Muscle of leg (tissue), 11 donors: ENCODE data around the gene SMAD1. TPM values are rescaled to one million over a fixed set of nuclear protein-coding genes. Genes with fewer than 3 reads are reported as not detected.

ENCODE experiments used
- DNase-seq: peaks from one replicate; pipeline ENCODE4 v3.0.0; 2013
- H3K27ac ChIP-seq: one replicate; pipeline ENCODE4 v1.5.1; 2013; ENCODE audit warnings: mild to moderate bottlenecking, low read length, control low read depth
- H3K27me3 ChIP-seq: one replicate; pipeline ENCODE4 v1.6.1; 2013; ENCODE audit warnings: low read length; ENCODE audit not compliant: control insufficient read depth, insufficient read depth
- H3K36me3 ChIP-seq: one replicate; pipeline ENCODE4 v1.6.1; 2013; ENCODE audit warnings: low read length; ENCODE audit not compliant: control insufficient read depth, insufficient read depth
- H3K4me1 ChIP-seq: one replicate; pipeline ENCODE4 v1.6.1; 2013; ENCODE audit warnings: low read length; ENCODE audit not compliant: control insufficient read depth, insufficient read depth
- H3K4me3 ChIP-seq: one replicate; pipeline ENCODE4 v1.5.1; 2013; ENCODE audit warnings: low read length, control low read depth
- H3K9me3 ChIP-seq: replicated peaks from 2 replicates; pipeline ENCODE4 v1.6.1; 2013; ENCODE audit warnings: low read depth, low read length; ENCODE audit not compliant: control insufficient read depth
- whole genome bisulfite sequencing: methylation state at CpG from one replicate; pipeline ENCODE4 v1.1.5; 2013; ENCODE audit warnings: missing lambda C conversion rate; ENCODE audit not compliant: insufficient coverage; 5-methylcytosine and 5-hydroxymethylcytosine counted together
- polyA plus RNA-seq, 8 donors: library from polyadenylated mRNA; unstranded; fragments of 120-200 nt; gene quantifications; one replicate each; pipeline versions ENCODE4 v1.2.1 to v1.2.3, GENCODE V29; 2013; ENCODE audit warnings: inconsistent platforms in 1 of 8, low replicate concordance in 1 of 8; ENCODE audit not compliant: insufficient read length in 8 of 8, insufficient read depth in 1 of 8
- total RNA-seq: library from RNA; stranded (reverse); fragments of 120-200 nt; gene quantifications from one replicate; pipeline ENCODE4 v1.2.4, GENCODE V29; 2013

Gene SMAD1
- total and polyA plus RNA-seq, 9 donors: 49.2 to 74.9 (median 62.8) TPM

GRCh38 chr4:145486603-145487002, 5.0 kb downstream of the SMAD1 start:
- Histone ChIP-seq H3K4me3 (no peak overlapping the region), H3K36me3 (no peaks in the 10 kb centered on the region), H3K27ac (no peak overlapping the region), H3K27me3 (no peaks in the 10 kb centered on the region), H3K9me3 (no peaks in the 10 kb centered on the region), H3K4me1 (peaks cover 2% of the 10 kb centered on the region)
- DNase-seq: no peak
- no CpG with 5 or more reads among the region's 3 CpGs for WGBS

GRCh38 chr4:145487631-145488030, 6.0 kb downstream of the SMAD1 start:
- Histone ChIP-seq H3K27ac (peak overlapping the region; percentile 39), H3K4me1 (peaks cover 6% of the 10 kb centered on the region), H3K9me3 (no peaks in the 10 kb centered on the region), H3K27me3 (no peaks in the 10 kb centered on the region), H3K4me3 (no peak overlapping the region), H3K36me3 (no peaks in the 10 kb centered on the region)
- peak; percentile 36 for DNase-seq
- WGBS: no CpG with 5 or more reads among the region's 3 CpGs

- no peaks in the 10 kb centered on the region for H3K27me3 ChIP-seq
- H3K4me3 ChIP-seq: no peak overlapping the region
- H3K27ac ChIP-seq: no peak overlapping the region
- peaks cover 8% of the 10 kb centered on the region for H3K4me1 ChIP-seq
- DNase-seq: no peak
- no CpG with 5 or more reads among the region's 2 CpGs for WGBS
- no peaks in the 10 kb centered on the region for H3K36me3 ChIP-seq
- H3K9me3 ChIP-seq: no peaks in the 10 kb centered on the region
These were observed 6.7 kb downstream of the SMAD1 start for GRCh38 chr4:145488310-145488709.

GRCh38 chr4:145489556-145489955, 7.9 kb downstream of the SMAD1 start:
- Histone ChIP-seq H3K27me3 (no peaks in the 10 kb centered on the region), H3K27ac (no peak overlapping the region), H3K4me1 (peaks cover 8% of the 10 kb centered on the region), H3K9me3 (no peaks in the 10 kb centered on the region), H3K4me3 (no peak overlapping the region), H3K36me3 (no peaks in the 10 kb centered on the region)
- no peak for DNase-seq
- 97% methylated on average over 3 of the region's 3 CpGs for WGBS

GRCh38 chr4:145490361-145490760, 8.7 kb downstream of the SMAD1 start:
- DNase-seq: no peak
- Histone ChIP-seq H3K4me3 (no peak overlapping the region), H3K27ac (no peak overlapping the region), H3K27me3 (no peaks in the 10 kb centered on the region), H3K36me3 (no peaks in the 10 kb centered on the region), H3K9me3 (no peaks in the 10 kb centered on the region), H3K4me1 (peaks cover 8% of the 10 kb centered on the region)
- 75% methylated on average over 1 of the region's 1 CpG for WGBS

- peak overlapping the region; percentile 18 for H3K27ac ChIP-seq
- no peaks in the 10 kb centered on the region for H3K27me3 ChIP-seq
These were observed 9.1 kb downstream of the SMAD1 start for GRCh38 chr4:145490796-145491195.

GRCh38 chr4:145492376-145492775, 10.7 kb downstream of the SMAD1 start:
- Histone ChIP-seq H3K36me3 (no peaks in the 10 kb centered on the region), H3K4me3 (no peak overlapping the region), H3K9me3 (no peaks in the 10 kb centered on the region), H3K27me3 (no peaks in the 10 kb centered on the region), H3K27ac (no peak overlapping the region), H3K4me1 (peaks cover 8% of the 10 kb centered on the region)
- WGBS: 100% methylated on average over 2 of the region's 3 CpGs
- no peak for DNase-seq

More at GRCh38 chr4:145490796-145491195, 9.1 kb downstream of the SMAD1 start:
- H3K4me1 ChIP-seq: peaks cover 8% of the 10 kb centered on the region
- WGBS: no CpG with 5 or more reads among the region's 1 CpG
- H3K4me3 ChIP-seq: no peak overlapping the region
- no peaks in the 10 kb centered on the region for H3K36me3 ChIP-seq
- no peak for DNase-seq
- H3K9me3 ChIP-seq: no peaks in the 10 kb centered on the region

GRCh38 chr4:145493166-145493565, 11.5 kb downstream of the SMAD1 start:
- WGBS: no CpG with 5 or more reads among the region's 2 CpGs
- Histone ChIP-seq H3K27me3 (no peaks in the 10 kb centered on the region), H3K4me1 (peaks cover 8% of the 10 kb centered on the region), H3K9me3 (no peaks in the 10 kb centered on the region), H3K4me3 (no peak overlapping the region), H3K27ac (no peak overlapping the region), H3K36me3 (no peaks in the 10 kb centered on the region)
- peak; percentile 38 for DNase-seq

GRCh38 chr4:145494666-145495270, 13.1 kb downstream of the SMAD1 start:
- peaks cover 8% of the 10 kb centered on the region for H3K4me1 ChIP-seq
- no peak for DNase-seq
- H3K27ac ChIP-seq: no peak overlapping the region
- no peak overlapping the region for H3K4me3 ChIP-seq
- no peaks in the 10 kb centered on the region for H3K9me3 ChIP-seq
- no peaks in the 10 kb centered on the region for H3K27me3 ChIP-seq
- H3K36me3 ChIP-seq: no peaks in the 10 kb centered on the region
- 74% methylated on average over 2 of the region's 4 CpGs for WGBS

- DNase-seq: no peak
- peaks cover 12% of the 10 kb centered on the region for H3K4me1 ChIP-seq
- WGBS: 67% methylated on average over 1 of the region's 5 CpGs
These were observed 14.6 kb downstream of the SMAD1 start for GRCh38 chr4:145496292-145496691.

More at GRCh38 chr4:145496292-145496691, 14.6 kb downstream of the SMAD1 start:
- Histone ChIP-seq H3K9me3 (no peaks in the 10 kb centered on the region), H3K36me3 (no peaks in the 10 kb centered on the region), H3K27me3 (no peaks in the 10 kb centered on the region), H3K4me3 (no peak overlapping the region), H3K27ac (no peak overlapping the region)
